ENCODE measurements around the gene EEF1E1. TPM values are rescaled to one million over a fixed set of nuclear protein-coding genes. Genes with fewer than 3 reads are reported as not detected.
A peak's percentile ranks its signal among the peaks of the same experiment; 100 is the strongest.

EEF1E1 gene
- total and polyA plus RNA-seq, 2 experiments from 2014 or later = 11.5 to 87.8 TPM

- no peak for DNase-seq (ENCODE audit: low read depth in 1 of 2, low spot score in 1 of 2)
These were observed 32.9 kb upstream of the EEF1E1 start for GRCh38 chr6:8135276-8135675.

DNA sequence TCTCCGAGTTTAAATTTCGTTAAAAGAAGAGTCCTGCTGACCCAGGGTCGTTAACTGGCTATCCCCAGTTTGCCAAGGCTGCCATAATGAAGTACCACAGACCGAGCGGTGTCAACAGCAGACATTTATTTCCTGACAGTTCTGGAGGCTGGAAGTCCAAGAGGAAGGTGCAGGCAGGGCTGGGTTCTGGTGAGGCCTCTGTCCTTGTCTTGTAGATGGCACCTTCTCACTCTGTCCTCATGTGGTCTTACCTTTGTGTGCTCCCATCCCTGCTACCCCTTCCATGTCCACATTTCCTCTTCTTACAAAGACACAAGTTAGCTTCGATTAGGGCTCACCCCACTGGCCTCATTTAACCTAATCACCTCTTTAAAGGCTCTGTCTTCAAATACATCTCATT is 29.8 kb upstream of the EEF1E1 start:
- DNase-seq (ENCODE audit: low read depth in 1 of 2, low spot score in 1 of 2) = no peak
- TF ChIP-seq CTCF (IDR thresholded peaks at IDR 0.05; ENCODE audit: low read depth, low read length) = no peak

More at GRCh38 chr6:8135276-8135675, 32.9 kb upstream of the EEF1E1 start:
- Histone ChIP-seq H3K9me3 (ENCODE audit: low read depth) (no peaks in the 10 kb centered on the region), H3K36me3 (no peaks in the 10 kb centered on the region), H3K4me1 (ENCODE audit: low read depth) (no peaks in the 10 kb centered on the region), H3K27me3 (no peaks in the 10 kb centered on the region), H3K27ac (no peak overlapping the region), H3K4me3 (no peak overlapping the region)
- no peak for TF ChIP-seq CTCF (IDR thresholded peaks at IDR 0.05; ENCODE audit: low read depth, low read length)

GRCh38 chr6:8131265-8131897 is 29.0 kb upstream of the EEF1E1 start:
- H3K9me3 ChIP-seq (ENCODE audit: low read depth) = no peaks in the 10 kb centered on the region
- TF ChIP-seq CTCF (IDR thresholded peaks at IDR 0.05; ENCODE audit: low read depth, low read length) = peak; percentile 64
- peak; percentile 76 to 81 for DNase-seq (ENCODE audit: low read depth in 1 of 2, low spot score in 1 of 2)
- H3K4me3 ChIP-seq = no peak overlapping the region
- H3K4me1 ChIP-seq (ENCODE audit: low read depth) = no peaks in the 10 kb centered on the region
- no peaks in the 10 kb centered on the region for H3K27me3 ChIP-seq
- no peak overlapping the region for H3K27ac ChIP-seq
- H3K36me3 ChIP-seq = no peaks in the 10 kb centered on the region

More for the DNA sequence above, 29.8 kb upstream of the EEF1E1 start:
- Histone ChIP-seq H3K27me3 (no peaks in the 10 kb centered on the region), H3K4me3 (no peak overlapping the region), H3K4me1 (ENCODE audit: low read depth) (no peaks in the 10 kb centered on the region), H3K27ac (no peak overlapping the region), H3K36me3 (no peaks in the 10 kb centered on the region), H3K9me3 (ENCODE audit: low read depth) (no peaks in the 10 kb centered on the region)

DNA sequence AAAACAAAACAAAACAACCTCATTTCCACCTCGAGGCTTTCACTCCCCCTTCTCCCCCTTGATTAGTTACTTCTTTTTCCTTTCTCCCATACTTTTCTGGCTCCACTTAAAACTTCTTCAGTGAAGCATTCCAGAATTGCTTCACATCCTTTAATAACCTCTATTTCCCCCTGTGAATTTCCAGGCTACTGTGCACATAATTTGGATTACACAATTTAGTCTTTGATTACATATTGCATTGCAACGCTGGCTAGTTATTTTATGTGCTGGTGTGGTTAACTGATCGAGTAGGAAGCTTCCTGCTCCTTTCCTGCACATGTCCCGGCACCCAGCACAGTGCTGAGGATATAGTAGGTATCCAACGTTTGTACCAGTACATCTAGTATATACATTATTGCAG is 28.1 kb upstream of the EEF1E1 start:
- H3K36me3 ChIP-seq = no peaks in the 10 kb centered on the region
- H3K9me3 ChIP-seq (ENCODE audit: low read depth) = no peaks in the 10 kb centered on the region
- TF ChIP-seq CTCF (IDR thresholded peaks at IDR 0.05; ENCODE audit: low read depth, low read length) = no peak
- no peaks in the 10 kb centered on the region for H3K27me3 ChIP-seq
- no peak overlapping the region for H3K27ac ChIP-seq
- DNase-seq (ENCODE audit: low read depth in 1 of 2, low spot score in 1 of 2) = peak in 1 of 2 donors; percentile 43
- H3K4me3 ChIP-seq = no peak overlapping the region
- no peaks in the 10 kb centered on the region for H3K4me1 ChIP-seq (ENCODE audit: low read depth)

DNA sequence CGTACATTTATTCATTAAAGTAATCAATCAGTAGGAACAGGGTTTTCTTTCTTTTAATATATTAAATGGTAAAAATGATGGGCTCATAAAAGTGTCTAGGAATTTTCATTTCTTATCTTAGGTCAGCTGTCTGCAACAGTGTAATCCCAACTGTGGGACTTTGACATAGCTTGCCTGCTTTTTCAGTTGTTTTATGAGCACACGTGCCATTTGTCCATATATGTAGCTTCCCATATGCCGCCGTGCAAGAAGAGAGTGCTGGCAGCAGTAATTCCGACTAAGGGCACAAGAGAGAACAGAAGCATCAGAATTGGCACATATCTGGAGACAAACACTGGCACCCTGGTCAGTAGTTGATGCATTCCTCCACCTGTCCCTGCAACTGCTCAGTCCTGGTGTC is 20.9 kb upstream of the EEF1E1 start:
- Histone ChIP-seq H3K27me3 (no peaks in the 10 kb centered on the region), H3K9me3 (ENCODE audit: low read depth) (no peaks in the 10 kb centered on the region), H3K36me3 (no peaks in the 10 kb centered on the region), H3K4me1 (ENCODE audit: low read depth) (no peaks in the 10 kb centered on the region), H3K4me3 (no peak overlapping the region), H3K27ac (no peak overlapping the region)
- no peak for DNase-seq (ENCODE audit: low read depth in 1 of 2, low spot score in 1 of 2)
- TF ChIP-seq CTCF (IDR thresholded peaks at IDR 0.05; ENCODE audit: low read depth, low read length) = no peak

Measured in cardiac muscle cell (in vitro differentiated cells and primary cell).